ENCODE measurements around the gene PRKACB.

DNA sequence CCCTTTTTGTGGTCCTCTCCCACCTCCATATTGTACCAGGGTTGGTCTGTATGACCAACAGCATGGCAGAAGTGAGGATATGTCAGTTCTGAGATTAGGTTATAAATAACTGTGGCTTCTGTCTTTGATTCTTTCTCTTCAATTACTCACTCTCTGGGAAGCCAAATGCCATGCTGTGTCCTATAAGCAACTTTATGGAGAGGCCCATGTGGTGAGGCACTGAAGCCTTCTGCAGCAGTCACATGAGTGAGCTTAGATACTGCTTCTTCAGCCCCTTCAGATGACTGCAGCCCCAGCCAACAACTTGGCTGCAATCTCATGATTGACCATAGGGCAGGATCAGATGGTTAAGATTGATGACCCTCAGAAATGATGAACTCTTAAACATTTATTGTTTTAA, 123.4 kb downstream of the PRKACB start:
- TF ChIP-seq POLR2A (IDR thresholded peaks at IDR 0.05; ENCODE audit: borderline replicate concordance, extremely low read depth, insufficient read depth, insufficient read length) (no peak), EZH2phosphoT487 (IDR thresholded peaks at IDR 0.05; ENCODE audit: borderline replicate concordance) (no peak), CEBPB (IDR thresholded peaks at IDR 0.05; ENCODE audit: low read depth) (no peak), EZH2 (IDR thresholded peaks at IDR 0.05) (no peak), SIN3A (IDR thresholded peaks at IDR 0.05; ENCODE audit: low read depth) (no peak), RAD21 (IDR thresholded peaks at IDR 0.05; ENCODE audit: low read depth) (no peak)
- TF ChIP-seq, protein P1, sequence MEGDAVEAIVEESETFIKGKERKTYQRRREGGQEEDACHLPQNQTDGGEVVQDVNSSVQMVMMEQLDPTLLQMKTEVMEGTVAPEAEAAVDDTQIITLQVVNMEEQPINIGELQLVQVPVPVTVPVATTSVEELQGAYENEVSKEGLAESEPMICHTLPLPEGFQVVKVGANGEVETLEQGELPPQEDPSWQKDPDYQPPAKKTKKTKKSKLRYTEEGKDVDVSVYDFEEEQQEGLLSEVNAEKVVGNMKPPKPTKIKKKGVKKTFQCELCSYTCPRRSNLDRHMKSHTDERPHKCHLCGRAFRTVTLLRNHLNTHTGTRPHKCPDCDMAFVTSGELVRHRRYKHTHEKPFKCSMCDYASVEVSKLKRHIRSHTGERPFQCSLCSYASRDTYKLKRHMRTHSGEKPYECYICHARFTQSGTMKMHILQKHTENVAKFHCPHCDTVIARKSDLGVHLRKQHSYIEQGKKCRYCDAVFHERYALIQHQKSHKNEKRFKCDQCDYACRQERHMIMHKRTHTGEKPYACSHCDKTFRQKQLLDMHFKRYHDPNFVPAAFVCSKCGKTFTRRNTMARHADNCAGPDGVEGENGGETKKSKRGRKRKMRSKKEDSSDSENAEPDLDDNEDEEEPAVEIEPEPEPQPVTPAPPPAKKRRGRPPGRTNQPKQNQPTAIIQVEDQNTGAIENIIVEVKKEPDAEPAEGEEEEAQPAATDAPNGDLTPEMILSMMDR (IDR thresholded peaks at IDR 0.05 in 2 of 3, conservative IDR thresholded peaks at IDR 0.05 in 1 of 3; ENCODE audit: borderline replicate concordance in 1 of 3, insufficient read depth in 1 of 3, low read depth in 2 of 3, low read length in 2 of 3), result no peak

Data from HCT116 (cell line).